ENCODE data around the gene SPRYD3. TPM values are rescaled to one million over a fixed set of nuclear protein-coding genes. Genes with fewer than 3 reads are reported as not detected.

SPRYD3 gene
- total RNA-seq, 4 donors from 2014 or later: 21.0 to 39.5 (median 28.4) TPM

- 40 to 45% methylated on average over 24 of the region's 24 CpGs for WGBS, 2 donors
- no peak for TF ChIP-seq POLR2A (IDR thresholded peaks at IDR 0.05)
- TF ChIP-seq CTCF (IDR thresholded peaks at IDR 0.05): peak in 1 of 3 donors; percentile 90
- intact Hi-C loops (cut with DNase I; ENCODE audit: low total_unique reads): loop anchor here (10.0 kb wide), 1 partner anchor 129 kb away; no protein-coding TSS in a partner anchor
- DNase-seq (ENCODE audit: low spot score in 2 of 2): peak; percentile 78 to 96
- H3K4me3 ChIP-seq (ENCODE audit: low read depth, poor library complexity, severe bottlenecking): no peak overlapping the region
These were observed 12.9 kb downstream of the SPRYD3 start for GRCh38 chr12:53065975-53066931.

GRCh38 chr12:53065470-53065869 is 13.7 kb downstream of the SPRYD3 start:
- H3K4me3 ChIP-seq (ENCODE audit: low read depth, poor library complexity, severe bottlenecking): no peak overlapping the region
- WGBS, 2 donors: 71 to 83% methylated on average over 7 of the region's 7 CpGs
- TF ChIP-seq CTCF (IDR thresholded peaks at IDR 0.05): no peak
- no peak for TF ChIP-seq POLR2A (IDR thresholded peaks at IDR 0.05)
- intact Hi-C loops (cut with DNase I; ENCODE audit: low total_unique reads): loop anchor here (10.0 kb wide), 1 partner anchor 129 kb away; no protein-coding TSS in a partner anchor
- peak; percentile 23 to 86 for DNase-seq (ENCODE audit: low spot score in 2 of 2)

GRCh38 chr12:53064613-53065436 is 14.4 kb downstream of the SPRYD3 start:
- WGBS, 2 donors: 72 to 74% methylated on average over 11 of the region's 11 CpGs
- H3K4me3 ChIP-seq (ENCODE audit: low read depth, poor library complexity, severe bottlenecking): no peak overlapping the region
- TF ChIP-seq POLR2A (IDR thresholded peaks at IDR 0.05) (no peak), CTCF (IDR thresholded peaks at IDR 0.05) (no peak)
- peak; percentile 16 to 81 for DNase-seq (ENCODE audit: low spot score in 2 of 2)
- intact Hi-C loops (cut with DNase I; ENCODE audit: low total_unique reads): loop anchor here (10.0 kb wide), 1 partner anchor 130 kb away; no protein-coding TSS in a partner anchor

- no peak overlapping the region for H3K4me3 ChIP-seq (ENCODE audit: low read depth, poor library complexity, severe bottlenecking)
- intact Hi-C loops (cut with DNase I; ENCODE audit: low total_unique reads): loop anchor here (10.0 kb wide), 1 partner anchor 131 kb away; no protein-coding TSS in a partner anchor
- 37 to 47% methylated on average over 13 of the region's 13 CpGs for WGBS, 2 donors
- no peak for TF ChIP-seq POLR2A (IDR thresholded peaks at IDR 0.05)
- TF ChIP-seq CTCF (IDR thresholded peaks at IDR 0.05): no peak
- DNase-seq (ENCODE audit: low spot score in 2 of 2): peak; percentile 67 to 89
These were observed 15.2 kb downstream of the SPRYD3 start for GRCh38 chr12:53063708-53064612.

Measured in lower leg skin (tissue), 4 donors.